DND-41 (cell line): ENCODE data around the gene RAB3C.
"Not testable (repeated sequence)": the region's sequence is repeated elsewhere in the genome, so short reads cannot be mapped to it uniquely, and the experiment has no call there.

Experiments
- ATAC-seq: fragments of 200-7000 bp; cut with Tn5 transposase; 3 replicates; pipeline ENCODE4 v1.9.1; 2021; ENCODE audit warnings: low read depth; ENCODE audit not compliant: insufficient read depth
- DNase-seq: peaks from one replicate; pipeline ENCODE4 v3.0.0-alpha.2; 2020
- H2AFZ ChIP-seq: 2 replicates; pipeline ENCODE4 v1.6.0; 2012; ENCODE audit warnings: low read depth, low read length
- H3K27ac ChIP-seq: 2 replicates; pipeline ENCODE4 v1.5.1; 2012; ENCODE audit warnings: low read length, inconsistent platforms
- H3K27me3 ChIP-seq: fragments of 200-600 bp; sonication (generic); 2 replicates; pipeline ENCODE4 v1.6.0; 2012; ENCODE audit warnings: low read length, mild to moderate bottlenecking, inconsistent platforms; ENCODE audit not compliant: insufficient read depth, poor library complexity
- H3K36me3 ChIP-seq: 2 replicates; pipeline ENCODE4 v1.5.1; 2012; ENCODE audit warnings: low read length, inconsistent platforms; ENCODE audit not compliant: insufficient read depth
- H3K4me1 ChIP-seq: 2 replicates; pipeline ENCODE4 v1.5.1; 2012; ENCODE audit warnings: mild to moderate bottlenecking, low read length; ENCODE audit not compliant: insufficient read depth
- H3K4me2 ChIP-seq: 2 replicates; pipeline ENCODE4 v1.6.0; 2012; ENCODE audit warnings: mild to moderate bottlenecking, moderate library complexity, low read length, inconsistent platforms; ENCODE audit not compliant: insufficient read depth
- H3K4me3 ChIP-seq, 2 experiments: fragments of 200-600 bp in 1 of 2; shearing (Covaris generic) in 1 of 2; 2 replicates each; pipeline ENCODE4 v1.5.1; 2012 to 2016; ENCODE audit warnings: inconsistent platforms in 2 of 2, low read length in 2 of 2, mild to moderate bottlenecking in 2 of 2, low read depth in 1 of 2, moderate library complexity in 1 of 2
- H3K79me2 ChIP-seq: 2 replicates; pipeline ENCODE4 v1.6.0; 2012; ENCODE audit warnings: low read length, inconsistent platforms; ENCODE audit not compliant: insufficient read depth
- H3K9ac ChIP-seq: 2 replicates; pipeline ENCODE4 v1.6.0; 2012; ENCODE audit warnings: low read depth, mild to moderate bottlenecking, inconsistent platforms, low read length, moderate library complexity
- H3K9me3 ChIP-seq: 2 replicates; pipeline ENCODE4 v1.5.1; 2012; ENCODE audit warnings: low read length, moderate library complexity, mild to moderate bottlenecking, inconsistent platforms; ENCODE audit not compliant: insufficient read depth, severe bottlenecking
- H4K20me1 ChIP-seq: 2 replicates; pipeline ENCODE4 v1.6.0; 2012; ENCODE audit warnings: low read length; ENCODE audit not compliant: insufficient read depth
- CTCF ChIP-seq: IDR thresholded peaks from 2 replicates; pipeline ENCODE4 v1.5.1; 2012; ENCODE audit warnings: borderline replicate concordance, low read length, moderate library complexity, mild to moderate bottlenecking; ENCODE audit not compliant: poor library complexity, severe bottlenecking; ENCODE audit errors: extremely low read depth
- EZH2 ChIP-seq: IDR thresholded peaks from 3 replicates; pipeline ENCODE4 v1.6.1; 2012; ENCODE audit warnings: borderline replicate concordance, low read depth, mild to moderate bottlenecking, moderate library complexity, low read length, inconsistent platforms; ENCODE audit not compliant: severe bottlenecking

The RAB3C gene

GRCh38 chr5:58699762-58700118, 116.9 kb downstream of the RAB3C start:
- Histone ChIP-seq H4K20me1 (no peaks in the 10 kb centered on the region), H3K4me1 (no peaks in the 10 kb centered on the region), H3K9ac (no peak overlapping the region)

GRCh38 chr5:58703925-58704555, 121.2 kb downstream of the RAB3C start:
- Histone ChIP-seq H3K27me3 (no peaks in the 10 kb centered on the region), H3K9me3 (no peaks in the 10 kb centered on the region), H3K4me2 (no peak overlapping the region), H3K4me3 (no peak overlapping the region), H3K36me3 (no peaks in the 10 kb centered on the region), H3K9ac (no peak overlapping the region), H2AFZ (no peak overlapping the region), H4K20me1 (no peaks in the 10 kb centered on the region), H3K27ac (no peak overlapping the region), H3K4me1 (no peaks in the 10 kb centered on the region), H3K79me2 (no peaks in the 10 kb centered on the region)
- TF ChIP-seq EZH2 (no peak), CTCF (no peak)
- ATAC-seq = no peak
- no peak for DNase-seq

More at GRCh38 chr5:58699762-58700118, 116.9 kb downstream of the RAB3C start:
- ATAC-seq = no peak
- Histone ChIP-seq H3K4me3 (no peak overlapping the region), H3K27me3 (no peaks in the 10 kb centered on the region), H3K4me2 (no peak overlapping the region), H3K27ac (no peak overlapping the region), H2AFZ (no peak overlapping the region), H3K79me2 (no peaks in the 10 kb centered on the region), H3K9me3 (no peaks in the 10 kb centered on the region), H3K36me3 (no peaks in the 10 kb centered on the region)
- DNase-seq = no peak
- TF ChIP-seq EZH2 (no peak), CTCF (no peak)

- H3K4me2 ChIP-seq = no peak overlapping the region
- H3K27me3 ChIP-seq = no peaks in the 10 kb centered on the region
- H3K4me1 ChIP-seq = no peaks in the 10 kb centered on the region
- TF ChIP-seq EZH2 (no peak), CTCF (no peak)
- no peak overlapping the region for H2AFZ ChIP-seq
- H3K9ac ChIP-seq = no peak overlapping the region
- no peak for ATAC-seq
- H3K36me3 ChIP-seq = no peaks in the 10 kb centered on the region
- no peak overlapping the region for H3K4me3 ChIP-seq
- no peaks in the 10 kb centered on the region for H3K79me2 ChIP-seq
- no peaks in the 10 kb centered on the region for H3K9me3 ChIP-seq
- H4K20me1 ChIP-seq = no peaks in the 10 kb centered on the region
- DNase-seq = no peak
- no peak overlapping the region for H3K27ac ChIP-seq
Observed at GRCh38 chr5:58706736-58707135, 123.9 kb downstream of the RAB3C start.

GRCh38 chr5:58708456-58708855, 125.6 kb downstream of the RAB3C start:
- Histone ChIP-seq H3K27ac (no peak overlapping the region), H3K9ac (no peak overlapping the region), H3K4me1 (no peaks in the 10 kb centered on the region), H2AFZ (no peak overlapping the region), H3K4me3 (no peak overlapping the region), H3K9me3 (no peaks in the 10 kb centered on the region), H3K79me2 (no peaks in the 10 kb centered on the region), H3K36me3 (no peaks in the 10 kb centered on the region), H3K27me3 (no peaks in the 10 kb centered on the region), H4K20me1 (no peaks in the 10 kb centered on the region), H3K4me2 (no peak overlapping the region)
- ATAC-seq = no peak
- TF ChIP-seq EZH2 (no peak), CTCF (no peak)
- no peak for DNase-seq

- not testable (repeated sequence) for H3K27ac ChIP-seq, ATAC-seq, H3K36me3 ChIP-seq, H3K9ac ChIP-seq, H3K4me1 ChIP-seq, H4K20me1 ChIP-seq, DNase-seq, H3K4me3 ChIP-seq, H2AFZ ChIP-seq, H3K4me2 ChIP-seq, H3K27me3 ChIP-seq, H3K79me2 ChIP-seq, H3K9me3 ChIP-seq
Observed at GRCh38 chr5:58710425-58710824, 127.5 kb downstream of the RAB3C start.
